Measurements from ENCODE around the gene MYO5B.

DNA sequence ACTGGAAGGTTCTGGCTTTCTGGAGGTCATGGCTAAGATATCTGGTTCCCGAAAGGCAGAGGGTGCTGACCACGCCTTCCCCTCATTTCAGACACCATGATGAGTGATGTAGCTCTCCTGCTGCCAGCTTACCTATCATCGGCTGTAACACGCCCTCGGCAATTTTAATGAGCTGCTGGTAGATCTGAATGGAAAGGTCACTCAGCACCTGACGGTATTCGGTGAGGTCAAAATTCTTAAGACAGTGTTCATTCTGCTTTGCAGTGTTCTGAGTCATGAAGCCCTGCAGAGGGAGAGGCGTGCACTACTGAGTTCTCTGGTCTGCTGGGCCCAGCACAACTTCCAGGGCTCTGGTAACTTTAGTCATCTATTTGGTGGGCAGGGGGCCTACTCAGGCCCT, 355.9 kb downstream of the MYO5B start:
- TF ChIP-seq, protein P1, sequence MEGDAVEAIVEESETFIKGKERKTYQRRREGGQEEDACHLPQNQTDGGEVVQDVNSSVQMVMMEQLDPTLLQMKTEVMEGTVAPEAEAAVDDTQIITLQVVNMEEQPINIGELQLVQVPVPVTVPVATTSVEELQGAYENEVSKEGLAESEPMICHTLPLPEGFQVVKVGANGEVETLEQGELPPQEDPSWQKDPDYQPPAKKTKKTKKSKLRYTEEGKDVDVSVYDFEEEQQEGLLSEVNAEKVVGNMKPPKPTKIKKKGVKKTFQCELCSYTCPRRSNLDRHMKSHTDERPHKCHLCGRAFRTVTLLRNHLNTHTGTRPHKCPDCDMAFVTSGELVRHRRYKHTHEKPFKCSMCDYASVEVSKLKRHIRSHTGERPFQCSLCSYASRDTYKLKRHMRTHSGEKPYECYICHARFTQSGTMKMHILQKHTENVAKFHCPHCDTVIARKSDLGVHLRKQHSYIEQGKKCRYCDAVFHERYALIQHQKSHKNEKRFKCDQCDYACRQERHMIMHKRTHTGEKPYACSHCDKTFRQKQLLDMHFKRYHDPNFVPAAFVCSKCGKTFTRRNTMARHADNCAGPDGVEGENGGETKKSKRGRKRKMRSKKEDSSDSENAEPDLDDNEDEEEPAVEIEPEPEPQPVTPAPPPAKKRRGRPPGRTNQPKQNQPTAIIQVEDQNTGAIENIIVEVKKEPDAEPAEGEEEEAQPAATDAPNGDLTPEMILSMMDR (IDR thresholded peaks at IDR 0.05; ENCODE audit: low read depth, low read length, poor library complexity, severe bottlenecking), result no peak
- no peak for TF ChIP-seq EZH2phosphoT487 (IDR thresholded peaks at IDR 0.05; ENCODE audit: borderline replicate concordance, low read length)

Data from DOHH2 (cell line).